Transverse colon (tissue), 4 donors: ENCODE results near the gene PRKAG1. TPM values are rescaled to one million over a fixed set of nuclear protein-coding genes. Genes with fewer than 3 reads are reported as not detected.

Source experiments
- DNase-seq: peaks from one replicate; pipeline ENCODE4 v3.0.0-alpha.2; 2019
- H3K27ac ChIP-seq, 4 donors: fragments of 200-600 bp; sonication (generic); 2 replicates each; pipeline ENCODE4 v1.5.1; 2016 to 2018; ENCODE audit warnings: inconsistent platforms in 4 of 4
- H3K27me3 ChIP-seq: fragments of 200-600 bp; sonication (generic); 2 replicates; pipeline ENCODE4 v1.5.1; 2017; ENCODE audit warnings: inconsistent platforms
- H3K36me3 ChIP-seq, 4 donors: fragments of 200-600 bp; sonication (generic); 2 replicates each; pipeline ENCODE4 v1.5.1; 2017 to 2019; ENCODE audit warnings: inconsistent platforms in 4 of 4
- H3K4me1 ChIP-seq, 4 donors: fragments of 200-600 bp; sonication (generic); 2 replicates each; pipeline ENCODE4 v1.5.1; 2017 to 2020; ENCODE audit warnings: inconsistent platforms in 4 of 4
- H3K4me3 ChIP-seq, 4 donors: fragments of 200-600 bp; sonication (generic); 1 replicate in 1 of 4; 2 replicates in 3 of 4; pipeline versions ENCODE4 v1.5.1 to v1.6.1; 2017 to 2019; ENCODE audit warnings: inconsistent platforms in 4 of 4
- H3K9me3 ChIP-seq, 2 donors: fragments of 200-600 bp; sonication (generic); 2 replicates each; pipeline ENCODE4 v1.5.1; 2017 to 2019; ENCODE audit warnings: inconsistent platforms in 2 of 2
- CTCF ChIP-seq, 5 experiments: fragments of 200-600 bp in 3 of 5; fragments of 450-650 bp in 2 of 5; sonication (generic) in 3 of 5; IDR thresholded peaks; 1 replicate in 2 of 5; 2 replicates in 3 of 5; pipeline ENCODE4 v1.5.1; 2016 to 2017; ENCODE audit warnings: antibody characterized with exemption in 5 of 5, inconsistent platforms in 3 of 5, mild to moderate bottlenecking in 2 of 5, moderate library complexity in 1 of 5
- EP300 ChIP-seq: sonication (generic); formaldehyde crosslinking; IDR thresholded peaks from one replicate; pipeline ENCODE4 v1.6.1; 2017; ENCODE audit warnings: antibody characterized with exemption, low read depth
- POLR2A ChIP-seq: fragments of 450-650 bp; IDR thresholded peaks from one replicate; pipeline ENCODE4 v1.6.1; 2016; ENCODE audit warnings: antibody characterized with exemption, mild to moderate bottlenecking, moderate library complexity
- POLR2AphosphoS5 ChIP-seq, 3 donors: sonication (generic); formaldehyde crosslinking; IDR thresholded peaks; one replicate each; pipeline ENCODE4 v1.6.1; 2016; ENCODE audit warnings: antibody characterized with exemption in 3 of 3
- WGBS, 2 donors: methylation state at CpG; one replicate each; pipeline ENCODE4 v1.1.5; 2018; ENCODE audit warnings: low coverage in 1 of 2; 5-methylcytosine and 5-hydroxymethylcytosine counted together
- in situ Hi-C, 4 donors: fragments of 200-750 bp; cut with MboI; loops; one replicate each; pipeline versions ENCODE4 v1.15.0 to v1.15.1; 2017; ENCODE audit warnings: low sequenced_read_pairs in 3 of 4, low pct_ligation_motif_present in 1 of 4, low pct_unique_long_range_greater_than_20kb in 1 of 4
- intact Hi-C: fragments of 100-400 bp; cut with DNase I; formaldehyde crosslinking; loops from one replicate; pipeline ENCODE4 v1.15.1; 2023; ENCODE audit warnings: low total_unique reads
- total RNA-seq, 4 donors: library from RNA; depleted of rRNA; stranded (reverse); fragments of >200 nt; gene quantifications; one replicate each; pipeline ENCODE4 v1.1.0, GENCODE V29; 2016

PRKAG1 gene
- total RNA-seq, 4 donors from 2014 or later = 21.7 to 44.0 (median 42.3) TPM

GRCh38 chr12:49019120-49019430 lies 499 bp upstream of the PRKAG1 start:
- peaks cover 0 to 6% (median 0%) of the 10 kb centered on the region in 4 donors for H3K36me3 ChIP-seq
- peaks cover 8 to 22% (median 12%) of the 10 kb centered on the region in 4 donors for H3K4me1 ChIP-seq
- no peak for DNase-seq
- intact Hi-C loops = no loop called here
- no peaks in the 10 kb centered on the region for H3K9me3 ChIP-seq
- H3K27ac ChIP-seq = peak overlapping the region; percentile 86 to 99 (median 97)
- no peak for TF ChIP-seq POLR2AphosphoS5 (IDR thresholded peaks at IDR 0.05)
- TF ChIP-seq EP300 = no peak
- no peak for TF ChIP-seq CTCF (IDR thresholded peaks at IDR 0.05)
- TF ChIP-seq POLR2A = no peak
- peak overlapping the region; percentile 54 to 99 (median 86) for H3K4me3 ChIP-seq
- WGBS, 2 donors = 0 to 4% methylated on average over 7 to 8 of the region's 8 CpGs
- in situ Hi-C loops = no loop called here
- H3K27me3 ChIP-seq = no peaks in the 10 kb centered on the region

DNA sequence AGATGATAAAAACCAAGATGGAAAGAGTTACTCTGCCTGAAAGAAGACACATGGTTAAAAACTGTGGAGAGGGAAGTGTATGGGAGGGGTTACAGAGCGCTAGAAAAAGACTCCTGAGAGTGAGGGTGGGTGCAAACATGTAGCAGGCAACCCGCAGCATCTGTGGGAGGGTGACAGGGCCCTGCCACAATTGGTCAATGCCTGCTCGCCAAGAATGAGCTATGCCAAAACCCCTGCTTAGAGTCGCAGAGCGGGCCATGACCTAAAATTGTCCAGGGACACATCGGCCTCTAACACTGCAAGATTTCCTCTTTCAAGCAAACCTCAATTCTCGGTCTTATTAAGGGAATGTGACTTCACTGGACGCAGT lies 700 bp downstream of the PRKAG1 start:
- intact Hi-C loops = no loop called here
- 0 to 1% methylated on average over 2 to 8 of the region's 8 CpGs for WGBS, 2 donors
- Histone ChIP-seq H3K9me3 (no peaks in the 10 kb centered on the region), H3K27me3 (no peaks in the 10 kb centered on the region), H3K4me1 (peaks cover 8 to 22% (median 12%) of the 10 kb centered on the region in 4 donors), H3K36me3 (peaks cover 0 to 4% (median 1%) of the 10 kb centered on the region in 4 donors), H3K27ac (peak overlapping the region; percentile 86 to 99 (median 97)), H3K4me3 (peak overlapping the region; percentile 54 to 99 (median 86))
- in situ Hi-C loops = no loop called here
- no peak for TF ChIP-seq EP300
- TF ChIP-seq CTCF (IDR thresholded peaks at IDR 0.05) = no peak
- no peak for TF ChIP-seq POLR2A
- TF ChIP-seq POLR2AphosphoS5 (IDR thresholded peaks at IDR 0.05) = no peak
- no peak for DNase-seq

- Histone ChIP-seq H3K4me1 (peaks cover 8 to 22% (median 12%) of the 10 kb centered on the region in 4 donors), H3K27me3 (no peaks in the 10 kb centered on the region), H3K9me3 (no peaks in the 10 kb centered on the region), H3K4me3 (no peak overlapping the region), H3K36me3 (peaks cover 0 to 23% (median 11%) of the 10 kb centered on the region in 4 donors), H3K27ac (no peak overlapping the region)
- DNase-seq = no peak
- WGBS, 2 donors = 96 to 100% methylated on average over 1 of the region's 1 CpG
- intact Hi-C loops (no loop called here), in situ Hi-C loops (no loop called here)
- TF ChIP-seq CTCF (IDR thresholded peaks at IDR 0.05) = no peak
- no peak for TF ChIP-seq POLR2A
- TF ChIP-seq EP300 = no peak
- TF ChIP-seq POLR2AphosphoS5 (IDR thresholded peaks at IDR 0.05) = no peak
Measured at GRCh38 chr12:49015196-49015595, 3.4 kb downstream of the PRKAG1 start.

GRCh38 chr12:49014547-49014946 lies 4.0 kb downstream of the PRKAG1 start:
- intact Hi-C loops (no loop called here), in situ Hi-C loops (no loop called here)
- WGBS, 2 donors = 63% methylated on average over 1 of the region's 1 CpG; no CpG with 5 or more reads in 1 of the 2 donors
- H3K27ac ChIP-seq = no peak overlapping the region
- no peak for DNase-seq
- H3K36me3 ChIP-seq = peaks cover 0 to 29% (median 13%) of the 10 kb centered on the region in 4 donors
- no peak for TF ChIP-seq POLR2A
- no peak for TF ChIP-seq POLR2AphosphoS5 (IDR thresholded peaks at IDR 0.05)
- TF ChIP-seq EP300 = no peak
- TF ChIP-seq CTCF (IDR thresholded peaks at IDR 0.05) = no peak
- peaks cover 8 to 19% (median 12%) of the 10 kb centered on the region in 4 donors for H3K4me1 ChIP-seq
- H3K27me3 ChIP-seq = no peaks in the 10 kb centered on the region
- no peak overlapping the region for H3K4me3 ChIP-seq
- no peaks in the 10 kb centered on the region for H3K9me3 ChIP-seq
